Left ventricle myocardium superior (tissue), 1 donor: ENCODE data around the gene CDC123. TPM values are rescaled to one million over a fixed set of nuclear protein-coding genes. Genes with fewer than 3 reads are reported as not detected.

ENCODE experiments used
- ATAC-seq: fragments of 200-7000 bp; cut with Tn5 transposase; one replicate; pipeline ENCODE4 v1.9.1; 2020; ENCODE audit warnings: mild to moderate bottlenecking, moderate library complexity
- DNase-seq: peaks from one replicate; pipeline ENCODE4 v3.0.0-alpha.2; 2020
- intact Hi-C: fragments of 100-400 bp; cut with micrococcal nuclease; formaldehyde crosslinking; loops from one replicate; pipeline ENCODE4 v1.11.0; 2022
- total RNA-seq: library from RNA; stranded (reverse); fragmentation: NEBNext Ultra II Directional; extraction: Animal tissue kit (Norgen Biotek cat#: 25700); gene quantifications from one replicate; pipeline ENCODE4 v1.2.1, GENCODE V29; 2021
- donor health status: DM: no; HTN: yes; CAD: no; lungs with severe emphysema.

CDC123 gene
- total RNA-seq, 1 donor from 2014 or later, result 54.8 TPM

DNA sequence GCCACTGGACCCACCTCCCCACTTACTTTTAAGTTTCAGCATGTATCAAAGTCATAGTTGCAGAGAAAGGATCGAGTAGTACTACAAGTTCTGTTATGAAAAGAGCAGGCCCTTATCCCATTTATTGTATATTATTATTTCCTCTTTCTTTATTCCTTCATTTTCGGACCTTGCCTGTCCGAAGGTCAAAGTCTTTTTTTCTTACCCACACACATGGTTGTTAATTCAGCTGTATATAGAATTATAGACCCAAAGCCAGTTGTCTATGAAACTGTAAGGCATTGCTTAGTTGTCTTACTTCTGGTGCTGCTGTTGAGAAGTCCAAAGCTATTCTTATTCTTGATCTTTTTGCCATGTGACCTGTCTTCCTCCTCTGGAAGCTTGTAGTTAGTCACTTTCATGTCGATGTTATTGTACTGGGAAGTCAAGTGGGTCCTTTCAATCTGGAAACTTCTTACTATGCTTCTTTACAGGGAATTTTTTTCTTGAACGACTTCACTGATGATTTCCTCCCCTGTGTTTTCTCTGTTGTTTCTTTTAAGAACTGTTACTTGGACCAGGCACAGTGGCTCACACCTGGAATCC lies 8.6 kb upstream of the CDC123 start:
- intact Hi-C loops, result no loop called here
- ATAC-seq, result no peak
- DNase-seq, result no peak

DNA sequence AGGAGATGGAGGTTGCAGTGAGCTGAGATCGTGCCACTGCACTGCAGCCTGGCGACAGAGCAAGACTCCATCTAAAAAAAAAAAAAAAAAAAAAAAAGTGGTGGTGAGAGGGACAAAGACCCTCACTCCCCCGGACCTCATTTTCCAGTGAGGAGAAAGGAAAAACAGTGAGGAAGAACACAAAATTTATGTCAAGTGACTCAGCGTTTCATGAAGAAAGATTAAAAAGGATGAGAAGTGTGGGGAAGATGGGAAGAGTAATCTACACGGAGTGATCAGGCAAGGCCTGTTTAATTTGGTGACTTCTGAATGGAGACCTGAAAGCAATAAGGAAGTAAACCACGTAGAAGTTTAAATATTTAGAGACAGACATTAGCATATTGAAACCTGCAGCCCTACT lies 7.3 kb upstream of the CDC123 start:
- intact Hi-C loops, result no loop called here
- DNase-seq, result no peak
- no peak for ATAC-seq

DNA sequence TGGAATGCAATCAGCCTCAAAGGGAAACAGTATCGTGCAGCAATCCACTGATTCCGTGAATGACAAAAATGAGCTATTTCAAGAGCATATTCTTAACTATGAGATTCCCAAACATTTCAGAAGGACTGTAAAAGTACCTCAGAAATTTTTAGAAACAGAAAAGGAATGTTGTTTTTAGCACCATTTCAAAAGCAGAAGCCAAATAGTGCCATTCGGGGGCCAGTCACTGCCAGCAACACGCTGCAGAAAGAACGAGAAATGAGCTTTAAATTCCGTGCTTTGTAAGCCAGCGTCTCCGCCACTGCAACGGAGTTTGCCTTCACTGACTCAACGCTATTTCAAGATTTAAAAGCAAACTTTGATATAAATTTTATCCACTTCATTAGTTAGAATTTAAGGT lies 6.6 kb upstream of the CDC123 start:
- no peak for ATAC-seq
- no peak for DNase-seq

DNA sequence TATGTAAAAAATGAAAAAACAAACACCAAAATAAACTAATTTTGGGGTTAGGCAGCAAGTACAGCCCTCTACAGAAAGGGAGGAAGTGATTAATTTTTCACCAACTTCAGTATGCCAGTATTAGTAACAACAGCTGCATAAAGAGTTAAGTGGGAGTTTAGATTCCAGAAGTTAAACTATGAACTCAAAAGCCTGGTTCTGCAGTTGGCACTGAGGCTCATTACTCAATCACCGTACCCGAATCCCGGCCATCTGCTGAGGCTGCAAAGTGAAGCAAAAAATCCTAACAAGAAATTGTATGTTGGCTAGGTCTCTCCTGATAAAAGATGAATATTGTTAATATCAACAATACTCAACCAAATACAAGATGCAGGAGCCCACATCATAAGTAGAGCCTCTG lies 4.3 kb upstream of the CDC123 start:
- DNase-seq (no peak), ATAC-seq (no peak)
- intact Hi-C loops, result no loop called here

More for the DNA sequence above, 6.6 kb upstream of the CDC123 start:
- intact Hi-C loops, result no loop called here

DNA sequence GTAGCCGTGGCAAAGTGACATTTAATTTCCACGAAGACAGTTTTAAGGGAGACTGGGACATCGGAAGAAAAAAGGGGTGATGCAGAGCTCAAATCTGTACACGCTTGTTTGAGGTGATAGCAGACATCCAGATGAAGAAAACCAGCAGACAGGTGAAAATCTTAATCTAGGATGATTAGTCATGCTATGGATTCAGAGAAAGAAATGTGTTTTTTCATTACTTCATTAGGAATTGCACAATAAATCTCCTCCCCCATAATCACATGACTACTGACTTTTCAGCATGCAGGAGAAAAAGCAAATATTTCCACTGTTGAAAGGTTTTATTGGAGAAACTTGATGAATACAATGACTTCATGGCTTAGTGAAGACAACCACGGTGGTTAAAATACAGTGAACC lies 2.8 kb upstream of the CDC123 start:
- intact Hi-C loops, result no loop called here
- DNase-seq (no peak), ATAC-seq (no peak)

DNA sequence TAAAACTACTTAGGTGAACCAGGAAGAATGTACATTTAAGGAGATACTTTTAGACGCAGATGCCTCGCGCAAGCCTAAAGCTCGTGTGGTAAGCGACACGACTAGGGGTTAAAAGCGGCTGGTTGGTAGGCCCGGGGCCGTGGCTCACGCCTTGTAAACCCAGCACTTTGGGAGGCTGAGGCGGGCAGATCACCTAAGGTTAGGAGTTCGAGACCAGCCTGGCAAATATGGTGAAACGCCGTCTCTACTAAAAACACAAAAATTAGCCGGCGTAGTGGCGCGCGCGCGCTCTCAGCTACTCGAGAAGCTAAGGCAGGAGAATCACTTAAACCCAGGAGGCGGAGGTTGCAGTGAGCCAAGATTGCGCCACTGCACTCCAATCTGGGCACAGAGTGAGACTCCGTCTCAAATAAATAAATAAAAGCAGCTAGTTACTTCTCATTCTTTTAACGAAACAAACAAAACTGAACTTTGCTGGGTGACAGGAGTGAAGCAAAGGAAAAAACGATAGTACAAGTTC lies 1.2 kb upstream of the CDC123 start:
- intact Hi-C loops, result no loop called here
- DNase-seq, result peak; percentile 60
- ATAC-seq, result peak; percentile 60

DNA sequence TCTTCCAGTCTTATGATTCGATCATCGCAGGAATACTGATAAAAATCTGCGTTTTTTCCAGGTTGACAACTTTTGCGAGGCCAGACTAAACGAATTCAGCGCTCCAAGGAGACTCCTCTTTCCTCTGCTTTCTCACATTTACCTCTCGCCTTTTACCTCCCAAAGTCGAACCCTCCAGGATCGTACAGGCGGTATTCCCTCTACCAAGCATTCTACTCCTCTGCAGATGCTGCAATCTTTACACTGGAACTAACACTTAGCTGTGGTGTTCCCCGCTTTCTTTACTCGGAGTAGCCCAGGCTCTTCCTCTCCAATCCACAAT lies 746 bp upstream of the CDC123 start:
- intact Hi-C loops, result no loop called here
- ATAC-seq (no peak), DNase-seq (no peak)

DNA sequence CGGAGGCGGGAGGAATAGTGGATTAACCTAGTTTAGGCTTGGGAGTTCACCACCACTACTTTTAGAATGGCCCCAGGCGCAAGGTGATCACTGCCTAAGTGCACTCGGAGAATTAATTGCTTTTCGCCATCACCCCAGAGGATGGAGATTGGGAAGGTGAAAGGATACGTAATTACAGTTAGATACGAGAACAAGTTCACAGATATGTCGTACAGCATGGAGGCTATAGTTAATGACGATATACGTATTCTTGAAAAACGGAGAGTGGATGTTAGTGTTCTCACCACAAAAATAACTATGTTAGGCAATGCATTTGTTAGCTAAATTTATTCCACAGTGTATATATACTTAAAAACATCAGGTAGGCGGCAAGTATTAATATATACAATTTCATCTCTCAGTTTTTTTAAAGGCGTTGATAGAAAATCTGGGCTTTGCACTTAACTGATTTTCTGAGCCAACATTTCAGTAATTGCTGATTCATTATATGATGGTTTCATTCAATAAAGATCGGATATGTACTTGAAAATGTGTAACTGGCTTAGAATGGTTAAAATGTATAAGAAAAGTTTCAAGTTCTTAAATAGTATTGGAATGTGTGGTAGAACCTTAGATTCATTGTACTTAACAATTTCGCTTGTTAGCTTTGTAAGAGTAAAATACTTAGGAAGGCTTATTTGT lies 683 bp downstream of the CDC123 start:
- DNase-seq, result no peak
- ATAC-seq, result no peak
- intact Hi-C loops, result no loop called here

DNA sequence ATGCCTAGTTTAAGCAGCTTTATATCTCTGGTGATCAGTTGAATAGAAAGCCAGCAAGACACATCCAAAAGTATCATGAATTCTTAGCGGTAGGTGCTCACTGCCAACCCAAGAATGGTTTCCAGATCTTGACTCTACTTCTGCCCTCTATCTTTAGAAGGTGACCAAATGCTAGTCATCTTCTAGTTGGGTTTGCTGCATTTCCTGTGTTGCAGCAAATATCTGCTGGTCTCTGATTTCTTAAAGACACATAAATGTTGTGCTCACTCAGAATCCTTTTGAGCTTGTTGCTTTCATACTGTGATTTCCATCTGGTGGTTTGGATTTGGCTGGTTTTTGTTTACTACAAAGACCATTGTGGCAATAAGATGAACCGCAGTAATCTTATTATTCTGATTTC lies 2.2 kb downstream of the CDC123 start:
- ATAC-seq (no peak), DNase-seq (no peak)
- intact Hi-C loops, result no loop called here

DNA sequence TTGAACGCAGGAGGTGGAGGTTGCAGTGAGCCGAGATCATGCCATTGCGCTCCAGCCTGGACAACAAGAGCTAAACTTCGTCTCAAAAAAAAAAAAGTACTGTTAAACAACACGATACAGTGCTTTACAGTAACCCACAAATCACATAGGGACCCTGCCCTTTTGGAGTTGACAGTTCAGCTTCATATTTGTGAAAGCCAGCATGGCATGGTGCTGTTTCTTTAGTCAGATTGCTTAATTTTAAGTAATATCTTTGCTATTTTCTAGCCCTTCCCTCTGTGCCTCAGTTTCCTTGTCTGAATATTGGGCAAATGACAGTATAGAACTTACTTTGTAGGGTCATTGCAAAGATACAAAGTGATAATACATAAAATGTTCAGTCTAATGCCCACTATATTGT lies 4.9 kb downstream of the CDC123 start:
- ATAC-seq, result no peak
- intact Hi-C loops, result no loop called here

DNA sequence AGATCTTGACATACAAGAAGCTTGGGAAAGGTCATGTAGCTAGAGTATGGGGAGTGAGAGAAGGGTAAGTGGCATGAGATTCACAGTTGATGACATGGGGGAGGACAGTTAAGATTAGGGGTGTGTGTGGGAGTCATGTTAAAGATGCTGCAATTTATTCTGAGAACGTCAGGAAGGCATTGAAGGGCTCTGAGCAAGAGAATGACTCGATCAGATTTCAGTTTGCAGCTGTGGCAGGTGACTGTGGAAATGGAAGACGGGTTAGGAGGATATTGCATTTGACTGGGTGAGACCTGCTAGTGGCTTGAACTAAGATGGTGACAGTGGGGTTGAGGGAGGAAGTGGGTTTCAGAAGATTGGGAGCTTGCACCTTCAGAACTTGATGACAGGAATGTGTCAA lies 5.6 kb downstream of the CDC123 start:
- no peak for DNase-seq
- intact Hi-C loops, result no loop called here
- no peak for ATAC-seq

More for the DNA sequence above, 4.9 kb downstream of the CDC123 start:
- no peak for DNase-seq

DNA sequence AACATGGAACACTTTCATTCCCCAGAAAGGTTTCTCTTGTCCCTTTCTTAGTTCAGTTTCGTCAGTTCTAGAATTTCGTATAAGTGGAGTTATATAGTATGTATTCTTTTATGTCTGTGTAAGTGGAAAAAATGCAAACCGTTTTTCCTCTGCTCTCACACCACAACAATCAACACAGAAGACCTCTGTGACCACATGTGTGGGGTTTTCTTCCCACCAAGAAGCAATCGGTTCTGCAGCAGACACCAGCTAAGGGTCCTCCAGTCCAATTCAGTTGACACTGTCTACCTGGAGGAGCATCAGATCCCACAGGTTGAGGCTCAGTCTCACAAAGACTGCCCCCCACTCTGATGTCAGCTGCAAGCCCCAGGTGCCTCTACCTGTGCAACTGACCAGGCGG lies 6.2 kb downstream of the CDC123 start:
- ATAC-seq, result no peak
- no peak for DNase-seq
- intact Hi-C loops, result no loop called here

DNA sequence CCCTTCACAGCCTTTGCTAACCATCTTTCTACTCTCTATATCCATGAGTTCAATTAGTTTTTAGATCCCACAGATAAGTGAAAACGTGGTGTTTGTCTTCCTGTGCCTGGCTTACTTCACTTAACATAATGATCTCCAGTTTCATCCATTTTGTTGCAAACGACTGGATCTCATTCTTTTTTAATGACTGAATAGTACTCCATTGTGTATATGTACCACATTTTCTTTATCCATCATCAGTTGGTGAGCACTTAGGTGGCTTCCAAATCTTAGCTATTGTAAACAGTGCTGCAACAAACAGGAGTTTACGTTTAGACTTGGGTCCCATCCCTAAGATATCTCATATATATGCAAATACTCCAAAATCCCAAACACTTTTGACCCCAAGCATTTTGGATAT lies 9.1 kb downstream of the CDC123 start:
- intact Hi-C loops, result no loop called here
- ATAC-seq (no peak), DNase-seq (no peak)

DNA sequence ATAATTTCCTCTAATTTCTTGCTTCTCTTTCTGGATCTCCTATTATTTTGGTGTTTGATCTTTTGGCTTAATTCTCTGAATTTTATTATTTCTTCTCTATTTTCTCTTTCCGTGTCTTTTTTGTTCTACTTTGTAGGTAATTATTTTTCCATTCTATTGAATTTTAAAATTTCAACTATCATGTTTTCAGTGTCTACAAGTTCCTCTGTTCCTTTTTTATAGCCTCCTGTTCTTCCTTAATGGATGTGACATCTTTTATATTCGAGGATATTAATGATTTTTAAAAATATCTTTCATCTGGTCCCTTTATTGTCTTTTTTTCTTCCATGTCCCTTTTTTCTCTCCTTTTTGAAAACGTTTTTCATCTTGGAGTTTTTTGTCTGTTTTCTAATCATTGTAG lies 11.1 kb downstream of the CDC123 start:
- DNase-seq, result no peak
- no peak for ATAC-seq
- intact Hi-C loops, result no loop called here

DNA sequence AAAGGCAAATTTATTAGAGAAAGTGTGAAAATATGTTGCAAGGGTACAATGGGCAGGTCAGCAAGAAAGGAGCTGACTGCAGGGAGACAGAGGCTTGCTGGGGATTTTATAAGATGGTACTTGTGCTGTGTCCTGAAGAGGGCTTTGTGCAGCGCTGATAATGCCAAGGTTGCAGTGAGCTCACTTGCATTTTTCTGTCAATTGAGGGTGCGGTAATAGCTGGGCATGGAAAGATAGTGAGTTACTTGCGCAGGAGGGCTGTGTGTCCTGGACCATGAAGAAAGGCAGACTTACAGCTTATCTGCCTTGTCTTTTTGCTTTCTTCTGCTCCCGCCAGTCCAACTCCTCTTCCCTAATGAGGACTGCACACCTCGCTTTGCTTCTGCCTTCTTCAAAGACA lies 12.5 kb downstream of the CDC123 start:
- intact Hi-C loops, result no loop called here
- ATAC-seq (no peak), DNase-seq (no peak)

DNA sequence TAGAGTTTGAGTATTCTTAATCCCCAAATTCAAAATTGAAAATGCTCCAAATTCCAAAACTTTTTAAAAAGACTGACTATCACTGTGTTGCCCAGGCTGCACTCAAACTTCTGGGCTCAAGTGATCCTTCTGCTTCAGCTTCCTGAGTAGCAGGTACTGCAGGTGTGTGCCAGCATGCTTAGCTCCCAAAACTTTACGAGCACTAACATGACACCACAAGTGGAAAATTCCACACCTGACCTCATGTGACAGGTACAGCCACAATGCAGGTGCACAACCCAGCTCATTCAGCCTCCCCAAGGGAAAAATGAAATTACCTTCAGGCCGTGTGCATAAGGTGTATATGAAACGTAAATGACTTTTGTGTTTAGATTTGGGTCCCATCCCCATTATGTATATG lies 16.5 kb downstream of the CDC123 start:
- DNase-seq (no peak), ATAC-seq (no peak)
- intact Hi-C loops, result no loop called here

DNA sequence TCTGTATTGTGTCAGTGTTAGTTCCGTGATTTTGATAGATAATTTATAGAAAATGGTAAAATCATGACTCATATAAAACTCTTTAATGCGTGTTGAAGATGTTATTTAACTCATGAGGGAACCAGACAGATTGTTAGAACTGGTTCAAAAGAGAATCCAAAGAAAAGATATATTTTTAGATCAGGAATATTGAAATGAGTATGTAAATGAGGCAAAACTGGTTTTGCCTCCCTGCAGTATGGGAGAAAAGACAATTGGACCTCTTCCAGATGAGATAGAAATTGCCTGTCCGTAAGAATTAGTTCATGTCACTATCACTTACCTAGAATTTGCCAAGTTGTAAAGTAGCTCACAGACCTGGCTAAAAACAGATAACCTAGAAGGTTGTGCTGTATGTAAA lies 17.6 kb downstream of the CDC123 start:
- ATAC-seq (no peak), DNase-seq (no peak)
- intact Hi-C loops, result no loop called here

DNA sequence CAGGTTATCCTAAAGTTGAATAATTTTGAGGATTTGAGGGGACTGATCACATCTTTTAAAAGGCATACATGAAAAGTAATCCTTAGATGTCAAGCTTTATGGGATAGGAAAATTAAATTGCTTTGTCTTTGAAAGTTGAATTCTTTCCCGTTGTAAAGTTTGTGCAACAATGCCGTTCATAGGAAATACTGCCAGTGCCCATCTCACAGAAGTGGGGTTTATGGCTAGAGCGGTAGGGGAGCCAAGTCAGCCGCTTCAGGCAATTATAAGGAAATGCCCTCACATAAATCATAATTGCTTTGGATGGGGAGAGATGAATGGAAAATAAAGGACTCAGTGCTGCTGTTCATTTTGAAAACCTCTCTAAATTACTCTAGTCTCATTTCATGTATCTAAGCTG lies 18.1 kb downstream of the CDC123 start:
- intact Hi-C loops, result no loop called here

DNA sequence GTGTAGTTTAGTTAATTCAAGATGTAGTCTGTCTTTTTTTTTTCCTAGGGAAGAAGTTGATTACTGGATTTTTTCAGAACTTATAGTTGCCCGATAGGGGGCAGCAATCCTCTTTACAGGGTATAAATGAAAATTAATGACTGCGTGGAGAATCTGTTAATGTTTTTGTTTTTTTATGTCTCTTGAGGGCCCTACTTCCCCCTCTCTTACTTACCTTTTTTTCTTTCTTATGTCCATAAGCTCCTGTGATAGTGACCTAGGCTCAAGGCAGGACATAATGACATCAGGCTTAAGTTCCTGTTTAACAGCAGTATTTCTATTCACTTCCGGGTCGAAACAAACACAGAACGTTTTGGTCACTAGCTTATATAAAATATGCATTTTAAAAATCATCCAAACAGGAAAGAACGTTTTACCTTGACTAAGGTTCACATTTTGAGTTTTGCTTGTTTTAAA lies 18.8 kb downstream of the CDC123 start:
- DNase-seq (no peak), ATAC-seq (no peak)
- intact Hi-C loops, result no loop called here

More for the DNA sequence above, 18.1 kb downstream of the CDC123 start:
- DNase-seq (no peak), ATAC-seq (no peak)

DNA sequence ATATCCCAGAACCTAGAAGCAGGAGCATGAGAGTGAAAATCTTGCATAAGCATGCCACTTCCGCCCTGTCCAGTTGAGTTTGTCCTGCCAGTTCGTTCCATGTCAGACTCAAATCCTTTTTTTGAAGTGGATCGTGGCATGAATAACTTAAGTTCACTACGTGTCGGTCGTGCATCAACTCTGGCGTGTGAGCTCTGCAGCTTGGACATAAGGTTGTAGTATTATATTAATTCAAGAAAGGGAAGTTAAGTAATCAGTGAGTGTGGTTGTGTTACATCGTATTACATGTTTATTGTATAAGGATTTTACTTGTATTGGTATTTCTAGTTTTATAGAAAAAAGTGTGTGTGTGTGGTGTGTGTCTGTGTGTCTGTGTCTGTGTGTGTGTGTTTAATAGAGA lies 23.0 kb downstream of the CDC123 start:
- DNase-seq (no peak), ATAC-seq (no peak)
- intact Hi-C loops, result no loop called here
